H9 (cell line): ENCODE results near the gene CHPF2. TPM values are rescaled to one million over a fixed set of nuclear protein-coding genes. Genes with fewer than 3 reads are reported as not detected.

Source experiments
- DNase-seq: peaks from one replicate; pipeline ENCODE4 v3.0.0-alpha.2; 2017
- H2AFZ ChIP-seq: one replicate; pipeline ENCODE4 v1.6.1; 2013; ENCODE audit warnings: mild to moderate bottlenecking, low read length, control low read depth, moderate library complexity
- H2AK5ac ChIP-seq: 2 replicates; pipeline ENCODE4 v1.6.1; 2013; ENCODE audit warnings: low read length, control low read depth, mixed read lengths; ENCODE audit not compliant: insufficient read length
- H2BK120ac ChIP-seq: one replicate; pipeline ENCODE4 v1.6.1; 2013; ENCODE audit warnings: low read depth, mild to moderate bottlenecking, low read length, control low read depth, inconsistent platforms; ENCODE audit not compliant: poor library complexity, severe bottlenecking
- H2BK12ac ChIP-seq: 2 replicates; pipeline ENCODE4 v1.6.1; 2013; ENCODE audit warnings: low read length, control low read depth, mixed read lengths, low read depth; ENCODE audit not compliant: insufficient read length
- H2BK15ac ChIP-seq: 2 replicates; pipeline ENCODE4 v1.6.1; 2013; ENCODE audit warnings: low read depth, low read length, control low read depth
- H2BK20ac ChIP-seq: one replicate; pipeline ENCODE4 v1.6.1; 2013; ENCODE audit warnings: low read depth, mild to moderate bottlenecking, low read length, control low read depth, inconsistent platforms; ENCODE audit not compliant: poor library complexity, severe bottlenecking
- H2BK5ac ChIP-seq: 2 replicates; pipeline ENCODE4 v1.6.1; 2013; ENCODE audit warnings: low read length, control low read depth, mixed read lengths; ENCODE audit not compliant: insufficient read length
- H3K14ac ChIP-seq: 2 replicates; pipeline ENCODE4 v1.6.1; 2013; ENCODE audit warnings: low read length, control low read depth; ENCODE audit not compliant: insufficient read depth
- H3K18ac ChIP-seq: 2 replicates; pipeline ENCODE4 v1.6.1; 2013; ENCODE audit warnings: low read depth, mild to moderate bottlenecking, mixed read lengths, low read length, control low read depth; ENCODE audit not compliant: insufficient read length
- H3K23ac ChIP-seq: 2 replicates; pipeline ENCODE4 v1.6.1; 2013; ENCODE audit warnings: low read length, control low read depth, mixed read lengths, low read depth; ENCODE audit not compliant: insufficient read length
- H3K23me2 ChIP-seq: 2 replicates; pipeline ENCODE4 v1.6.1; 2013; ENCODE audit warnings: low read depth, mild to moderate bottlenecking, mixed read lengths, low read length, control low read depth; ENCODE audit not compliant: insufficient read length, poor library complexity, severe bottlenecking
- H3K27ac ChIP-seq: 2 replicates; pipeline ENCODE4 v1.5.1; 2013; ENCODE audit warnings: low read length, control low read depth, mixed read lengths, low read depth; ENCODE audit not compliant: insufficient read length
- H3K27me3 ChIP-seq: 2 replicates; pipeline ENCODE4 v1.6.1; 2013; ENCODE audit warnings: low read length, control low read depth, inconsistent platforms; ENCODE audit not compliant: insufficient read depth
- H3K4ac ChIP-seq: 2 replicates; pipeline ENCODE4 v1.6.1; 2013; ENCODE audit warnings: low read depth, mild to moderate bottlenecking, control low read depth, inconsistent platforms, low read length, moderate library complexity
- H3K4me1 ChIP-seq: 2 replicates; pipeline ENCODE4 v1.6.1; 2013; ENCODE audit warnings: low read length, control low read depth, inconsistent platforms; ENCODE audit not compliant: insufficient read depth
- H3K4me2 ChIP-seq: 2 replicates; pipeline ENCODE4 v1.6.1; 2013; ENCODE audit warnings: low read length, control low read depth, mixed read lengths; ENCODE audit not compliant: insufficient read length, insufficient read depth
- H3K56ac ChIP-seq: 2 replicates; pipeline ENCODE4 v1.6.1; 2013; ENCODE audit warnings: low read depth, mild to moderate bottlenecking, mixed read lengths, low read length, control low read depth; ENCODE audit not compliant: insufficient read length
- H3K79me1 ChIP-seq: 2 replicates; pipeline ENCODE4 v1.6.1; 2013; ENCODE audit warnings: low read depth, mild to moderate bottlenecking, moderate library complexity, low read length, control low read depth, inconsistent platforms; ENCODE audit not compliant: insufficient read depth, poor library complexity, severe bottlenecking
- H3K79me2 ChIP-seq: 2 replicates; pipeline ENCODE4 v1.6.1; 2013; ENCODE audit warnings: low read length, control low read depth, inconsistent platforms; ENCODE audit not compliant: insufficient read depth
- H3K9ac ChIP-seq: 2 replicates; pipeline ENCODE4 v1.6.1; 2013; ENCODE audit warnings: low read length, control low read depth, mixed read lengths; ENCODE audit not compliant: insufficient read length; ENCODE audit errors: extremely low read depth
- H3K9me3 ChIP-seq: one replicate; pipeline ENCODE4 v1.6.1; 2013; ENCODE audit warnings: low read depth, low read length, inconsistent platforms; ENCODE audit not compliant: control insufficient read depth
- H3T11ph ChIP-seq: one replicate; pipeline ENCODE4 v1.6.1; 2013; ENCODE audit warnings: mild to moderate bottlenecking, low read length, control low read depth, inconsistent platforms
- H4K20me1 ChIP-seq: one replicate; pipeline ENCODE4 v1.6.1; 2013; ENCODE audit not compliant: control insufficient read depth, insufficient read length, insufficient read depth
- H4K5ac ChIP-seq: 2 replicates; pipeline ENCODE4 v1.6.1; 2013; ENCODE audit warnings: low read depth, mild to moderate bottlenecking, mixed read lengths, low read length, control low read depth; ENCODE audit not compliant: insufficient read length
- H4K8ac ChIP-seq: replicated peaks from 2 replicates; pipeline ENCODE4 v1.6.1; 2013; ENCODE audit warnings: low read length, control low read depth, mixed read lengths, low read depth; ENCODE audit not compliant: insufficient read length
- H4K91ac ChIP-seq: 2 replicates; pipeline ENCODE4 v1.6.1; 2013; ENCODE audit warnings: low read depth, mild to moderate bottlenecking, moderate library complexity, mixed read lengths, low read length, control low read depth; ENCODE audit not compliant: insufficient read length
- H3K27ac Mint-ChIP-seq, 3 experiments: 2 replicates in 2 of 3; 3 replicates in 1 of 3; pipeline ENCODE4 v1.8.0; 2020 to 2021; ENCODE audit warnings: mixed read lengths in 3 of 3, mild to moderate bottlenecking in 1 of 3, moderate library complexity in 1 of 3
- H3K27me3 Mint-ChIP-seq: 2 replicates; pipeline ENCODE4 v1.8.0; 2021; ENCODE audit warnings: low read depth, mild to moderate bottlenecking, moderate library complexity, mixed read lengths
- H3K36me3 Mint-ChIP-seq, 3 experiments: 2 replicates in 2 of 3; 3 replicates in 1 of 3; pipeline ENCODE4 v1.8.0; 2020 to 2021; ENCODE audit warnings: low read depth in 3 of 3, mixed read lengths in 3 of 3; ENCODE audit not compliant: insufficient read depth in 1 of 3
- H3K4me1 Mint-ChIP-seq, 2 experiments: 2 replicates each; pipeline ENCODE4 v1.8.0; 2020; ENCODE audit warnings: mixed read lengths in 2 of 2
- H3K4me3 Mint-ChIP-seq, 2 experiments: 2 replicates in 1 of 2; 3 replicates in 1 of 2; pipeline ENCODE4 v1.8.0; 2020 to 2021; ENCODE audit warnings: mild to moderate bottlenecking in 2 of 2, mixed read lengths in 2 of 2, moderate library complexity in 1 of 2
- H3K9me3 Mint-ChIP-seq, 2 experiments: 2 replicates in 1 of 2; 3 replicates in 1 of 2; pipeline ENCODE4 v1.8.0; 2020; ENCODE audit warnings: mild to moderate bottlenecking in 2 of 2, mixed read lengths in 2 of 2, moderate library complexity in 1 of 2
- CTCF ChIP-seq: fragments of 200-600 bp; sonication (generic); conservative IDR thresholded peaks from 3 replicates; pipeline ENCODE4 v1.8.0; 2021; ENCODE audit warnings: antibody characterized with exemption, mild to moderate bottlenecking
- WGBS: extraction: QIAGEN DNeasy Blood & Tissue Kit; methylation state at CpG from one replicate; pipeline ENCODE4 v1.1.7; 2013; ENCODE audit warnings: missing lambda C conversion rate, low lambda C conversion rate, mixed read lengths; ENCODE audit not compliant: insufficient read length; ENCODE audit errors: extremely low coverage; 5-methylcytosine and 5-hydroxymethylcytosine counted together
- total RNA-seq: library from RNA; stranded (reverse); gene quantifications from 2 replicates; pipeline ENCODE4 v1.2.1, GENCODE V29; 2021

Gene CHPF2
- total RNA-seq, 1 experiment from 2014 or later: 25.7 TPM

- H3K56ac ChIP-seq: no peak overlapping the region
- H3K9me3 Mint-ChIP-seq: no peaks in the 10 kb centered on the region
- H3K9me3 ChIP-seq: no peaks in the 10 kb centered on the region
- no peak for DNase-seq
- H3K9ac ChIP-seq: no peak overlapping the region
- no peaks in the 10 kb centered on the region for H3K23me2 ChIP-seq
- H3K4me1 Mint-ChIP-seq: peaks cover 6 to 19% of the 10 kb centered on the region in 2 experiments
- no peak overlapping the region for H4K5ac ChIP-seq
- no peak for TF ChIP-seq CTCF
- H2BK15ac ChIP-seq: no peak overlapping the region
- no CpG with 5 or more reads among the region's 17 CpGs for whole genome bisulfite sequencing
- H3K36me3 Mint-ChIP-seq: no peaks in the 10 kb centered on the region; a peak in 1 of 7 replicates
- no peak overlapping the region for H2AFZ ChIP-seq
- H3K79me2 ChIP-seq: no peaks in the 10 kb centered on the region
- H2BK12ac ChIP-seq: no peak overlapping the region
- H2BK120ac ChIP-seq: no peak overlapping the region
- no peak overlapping the region for H3K27ac Mint-ChIP-seq
- no peak overlapping the region for H3K4me2 ChIP-seq
- no peak overlapping the region for H2BK5ac ChIP-seq
- no peaks in the 10 kb centered on the region for H4K20me1 ChIP-seq
- H4K91ac ChIP-seq: no peak overlapping the region
- H3K79me1 ChIP-seq: no peaks in the 10 kb centered on the region
- no peak overlapping the region for H4K8ac ChIP-seq
- H3T11ph ChIP-seq: no peak overlapping the region
- peaks cover 63% of the 10 kb centered on the region for H3K27me3 Mint-ChIP-seq
- H3K27me3 ChIP-seq: no peaks in the 10 kb centered on the region; the same call in 1 of the 2 replicates
- H3K4ac ChIP-seq: no peak overlapping the region
- H2AK5ac ChIP-seq: no peak overlapping the region
- no peak overlapping the region for H3K14ac ChIP-seq
- H3K27ac ChIP-seq: no peak overlapping the region
- peak overlapping the region; percentile 43 to 71; a peak in 2 of 5 replicates for H3K4me3 Mint-ChIP-seq
- no peaks in the 10 kb centered on the region for H3K4me1 ChIP-seq
- no peak overlapping the region for H3K23ac ChIP-seq
- no peak overlapping the region for H2BK20ac ChIP-seq
- H3K18ac ChIP-seq: no peak overlapping the region
These were observed 42.9 kb downstream of the CHPF2 start for GRCh38 chr7:151274936-151275812.
